ENCODE measurements around the gene PLPP4. TPM values are rescaled to one million over a fixed set of nuclear protein-coding genes. Genes with fewer than 3 reads are reported as not detected.

PLPP4 gene
- total RNA-seq (2016; rRNA removed; fragmentation: Illumina TruSeq; extraction: Trizol), result not detected in 2 replicates
- total RNA-seq (2016; cell fraction: cytosol; rRNA removed; fragmentation: Illumina TruSeq; extraction: Trizol; ENCODE audit: low read depth), result not detected in 2 replicates
- total RNA-seq (2016; cell fraction: insoluble cytoplasmic fraction; rRNA removed; fragmentation: Illumina TruSeq; extraction: Trizol), result not detected in 2 replicates
- not detected in 2 replicates for total RNA-seq (2016; cell fraction: membrane; rRNA removed; fragmentation: Illumina TruSeq; extraction: Trizol)
- not detected in 2 replicates for total RNA-seq (2016; cell fraction: nucleus; rRNA removed; fragmentation: Illumina TruSeq; extraction: Trizol)
- not detected in 2 replicates for polyA plus RNA-seq (2011; rRNA removed)
- polyA plus RNA-seq (2011; cell fraction: cytosol; rRNA removed), result not detected in 2 replicates
- polyA plus RNA-seq (2011; cell fraction: nucleus; rRNA removed), result not detected in 2 replicates
- not detected in 2 replicates for polyA plus RNA-seq (2012)
- not detected in 2 replicates for polyA plus RNA-seq (2016; cell fraction: cytosol; fragmentation: Illumina TruSeq; extraction: Trizol; ENCODE audit: low read depth)
- polyA plus RNA-seq (2016; cell fraction: insoluble cytoplasmic fraction; fragmentation: Illumina TruSeq; extraction: Trizol; ENCODE audit: low read depth), result not detected in 2 replicates
- not detected in 2 replicates for polyA plus RNA-seq (2016; cell fraction: membrane; fragmentation: Illumina TruSeq; extraction: Trizol; ENCODE audit: low read depth)
- polyA plus RNA-seq (2016; cell fraction: nucleus; fragmentation: Illumina TruSeq; extraction: Trizol; ENCODE audit: insufficient read depth, low read depth), result not detected in 2 replicates
- polyA minus RNA-seq (2011; rRNA and poly(A)+ RNA removed; ENCODE audit: low replicate concordance), result not detected in 2 replicates
- not detected in 2 replicates for polyA minus RNA-seq (2011; cell fraction: cytosol; rRNA and poly(A)+ RNA removed)
- polyA minus RNA-seq (2011; cell fraction: nucleus; rRNA and poly(A)+ RNA removed), result not detected in 2 replicates
- percentile 1 among the genes with signal in this experiment for Bru-seq, nascent RNA
- percentile 1 among the genes with signal in this experiment for BruChase-seq, experiment 1, labeled RNA remaining after a 6-hour chase
- BruChase-seq, experiment 2, labeled RNA remaining after a 2-hour chase, result percentile 2 among the genes with signal in this experiment
- long read RNA-seq, experiment 1, result 0 reads
- long read RNA-seq, experiment 2, result 0 reads

DNA sequence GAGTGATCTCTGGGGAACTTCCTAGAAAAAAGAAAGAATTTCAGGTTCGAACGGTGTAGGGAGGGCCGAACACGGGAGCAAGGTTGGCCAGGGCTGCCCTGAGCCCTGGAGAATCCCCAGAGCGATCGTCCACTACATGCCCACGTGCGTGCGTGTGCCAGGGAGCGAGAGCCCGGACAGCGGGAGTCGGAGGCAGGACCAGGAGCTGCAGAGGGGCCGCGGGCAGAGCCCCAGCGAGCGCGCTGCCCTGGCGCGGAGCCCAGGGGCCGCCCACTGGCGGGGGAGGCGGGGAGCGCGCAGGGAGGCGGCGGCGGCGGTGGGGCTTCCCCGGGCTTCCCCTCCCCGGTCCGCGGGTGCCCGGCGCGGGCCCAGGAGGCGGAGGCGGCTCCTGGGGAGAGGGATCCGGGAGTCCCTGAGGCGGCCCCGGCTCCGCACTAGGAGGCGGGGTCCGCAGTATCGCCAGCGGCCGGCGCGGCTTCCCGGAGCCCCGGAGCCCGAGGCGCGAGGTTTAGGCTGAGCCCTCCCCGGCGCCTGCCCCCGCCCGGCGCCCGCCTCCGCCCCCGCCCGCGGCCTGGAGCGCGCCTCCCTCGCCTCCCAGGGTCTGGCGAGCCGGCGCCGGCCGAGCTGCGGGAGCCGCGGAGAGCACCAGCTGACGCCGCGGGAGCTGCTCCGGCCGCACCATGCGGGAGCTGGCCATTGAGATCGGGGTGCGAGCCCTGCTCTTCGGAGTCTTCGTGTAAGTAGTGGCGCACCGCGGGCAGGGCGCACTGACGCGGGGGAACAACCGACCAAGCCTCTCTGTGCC lies at the start of gene PLPP4:
Gene PLPP4 (plus strand): TSS at position 602 of the 805 bp plus-strand sequence. CDS start 79 bp downstream, at position 681.
- in situ Hi-C loops (cut with HindIII; ENCODE audit: extremely low pct_ligation_motif_present, low pct_unique_long_range_greater_than_20kb) (no loop called here), intact Hi-C loops (cut with micrococcal nuclease; ENCODE audit: unreplicated experiment) (no loop called here)
- no peak for DNase-seq (ENCODE audit: low spot score)
- H3K9me3 ChIP-seq (ENCODE audit: low read length), result no peaks in the 10 kb centered on the region
- TF ChIP-seq ZSCAN25 (CRISPR knock-in tag; IDR thresholded peaks at IDR 0.05) (0 out of 2 replicates have a peak, but pooled peaks have one; percentile 58), STAT5B (CRISPR knock-in tag; IDR thresholded peaks at IDR 0.05) (no peak)
- BruUV-seq (replicated peaks), result no TSS peak
- no peaks in the 10 kb centered on the region; the same call in 1 of the 2 replicates for H3K4me1 ChIP-seq (ENCODE audit: insufficient read depth, low read length)
- ATAC-seq, result peak; percentile 81
- H3K4me3 ChIP-seq (replicated peaks in 1 of 3; ENCODE audit: insufficient read depth in 1 of 3, low read depth in 2 of 3, low read length in 3 of 3), result peak within 1 kb of the TSS in 1 of 3 experiments; percentile 48; a peak in 1 of 6 replicates
- no peaks in the 10 kb centered on the region for H4K20me1 ChIP-seq (ENCODE audit: insufficient read depth, low read length)
- peaks cover 5 to 42% of the 10 kb centered on the region in 2 experiments; a peak in 3 of 5 replicates for H3K27me3 ChIP-seq (ENCODE audit: control insufficient read depth in 1 of 2, insufficient read depth in 2 of 2, low read length in 2 of 2)
- H3K9ac ChIP-seq (ENCODE audit: insufficient read depth, low read depth, low read length), result no peak within 1 kb of the TSS
- no peaks in the 10 kb centered on the region for H3K36me3 ChIP-seq (replicated peaks in 1 of 2; ENCODE audit: control insufficient read depth in 1 of 2, insufficient read depth in 2 of 2, low read length in 2 of 2)
- H3K27ac ChIP-seq (ENCODE audit: extremely low read length, insufficient read depth, low read length), result no peak within 1 kb of the TSS
- CTCF ChIA-PET (ENCODE audit: low intra/inter-chr PET ratio, low total read pairs), result no interaction called here
- H3K4me2 ChIP-seq (ENCODE audit: low read depth, low read length), result peak within 1 kb of the TSS; percentile 51
- no peak within 1 kb of the TSS for H2AFZ ChIP-seq (ENCODE audit: low read length)
- whole genome bisulfite sequencing (ENCODE audit: low lambda C conversion rate), result 0% methylated on average over 6 of the region's 92 CpGs
- POLR2A ChIA-PET, result no interaction called here
- no peaks in the 10 kb centered on the region for H3K79me2 ChIP-seq (ENCODE audit: insufficient read depth, low read length)
- no peak for FAIRE-seq

Data from HepG2 (cell line).